ENCODE measurements around the gene CX3CL1. TPM values are rescaled to one million over a fixed set of nuclear protein-coding genes. Genes with fewer than 3 reads are reported as not detected.

The CX3CL1 gene
- total RNA-seq, 1 experiment from 2014 or later: not detected

GRCh38 chr16:57422026-57422944, 50.0 kb downstream of the CX3CL1 start:
- CTCF ChIA-PET: interaction anchor here (0.6 to 1.3 kb wide), 6 partner anchors 11 to 330 kb away, joined by 3 to 5 read pairs (median 4); partner anchors contain the start of gene CPNE2
- Histone ChIP-seq H3K27ac (no peak overlapping the region), H3K27me3 (ENCODE audit: insufficient read depth, low read depth) (no peaks in the 10 kb centered on the region)

GRCh38 chr16:57423152-57423551, 50.9 kb downstream of the CX3CL1 start:
- BruUV-seq (replicated peaks): no TSS peak

More at GRCh38 chr16:57422026-57422944, 50.0 kb downstream of the CX3CL1 start:
- Histone ChIP-seq H4K20me1 (ENCODE audit: insufficient read depth) (no peaks in the 10 kb centered on the region), H3K79me2 (ENCODE audit: low read depth) (no peaks in the 10 kb centered on the region), H3K9me2 (ENCODE audit: insufficient read depth) (no peaks in the 10 kb centered on the region), H3K9me3 (ENCODE audit: insufficient read depth, low read depth) (no peaks in the 10 kb centered on the region), H3K4me1 (replicated peaks; ENCODE audit: insufficient read depth) (peaks cover 23% of the 10 kb centered on the region), H3K36me3 (ENCODE audit: low read depth) (no peaks in the 10 kb centered on the region), H3K4me3 (no peak overlapping the region), H2AFZ (no peak overlapping the region), H3F3A (ENCODE audit: insufficient read depth, low read depth) (peaks cover 29% of the 10 kb centered on the region; the same call in 1 of the 2 replicates), H3K4me2 (peak overlapping the region; percentile 2; the same call in 1 of the 2 replicates)
- POLR2A ChIA-PET (ENCODE audit: unreplicated experiment): no interaction called here
- intact Hi-C loops (cut with micrococcal nuclease; ENCODE audit: unreplicated experiment): loop anchor here (1.0 kb wide), 2 partner anchors 122 to 337 kb away; no protein-coding TSS in a partner anchor
- DNase-seq: peak; percentile 59 to 64
- no TSS peak for BruUV-seq (replicated peaks)
- TF ChIP-seq EZH2 (IDR thresholded peaks at IDR 0.05; ENCODE audit: low read depth) (no peak), CTCF (conservative IDR thresholded peaks at IDR 0.05) (peak; percentile 85)

More at GRCh38 chr16:57423152-57423551, 50.9 kb downstream of the CX3CL1 start:
- Histone ChIP-seq H3K27me3 (ENCODE audit: insufficient read depth, low read depth) (no peaks in the 10 kb centered on the region), H3K9me3 (ENCODE audit: insufficient read depth, low read depth) (no peaks in the 10 kb centered on the region), H3K79me2 (ENCODE audit: low read depth) (no peaks in the 10 kb centered on the region), H3K27ac (no peak overlapping the region), H4K20me1 (ENCODE audit: insufficient read depth) (no peaks in the 10 kb centered on the region), H3K9me2 (ENCODE audit: insufficient read depth) (no peaks in the 10 kb centered on the region), H3K36me3 (ENCODE audit: low read depth) (0 out of 2 replicates have a peak, but pooled peaks cover 2% of the 10 kb centered on the region), H2AFZ (no peak overlapping the region), H3K4me3 (no peak overlapping the region), H3K4me1 (replicated peaks; ENCODE audit: insufficient read depth) (peaks cover 15% of the 10 kb centered on the region), H3K4me2 (no peak overlapping the region), H3F3A (ENCODE audit: insufficient read depth, low read depth) (peaks cover 22% of the 10 kb centered on the region; the same call in 1 of the 2 replicates)
- intact Hi-C loops (cut with micrococcal nuclease; ENCODE audit: unreplicated experiment): no loop called here
- CTCF ChIA-PET: interaction anchor here (0.6 to 1.3 kb wide), 2 partner anchors 123 to 230 kb away, joined by 4 to 5 read pairs; no protein-coding TSS in a partner anchor
- TF ChIP-seq CTCF (conservative IDR thresholded peaks at IDR 0.05): no peak
- TF ChIP-seq EZH2 (IDR thresholded peaks at IDR 0.05; ENCODE audit: low read depth): no peak
- POLR2A ChIA-PET (ENCODE audit: unreplicated experiment): no interaction called here
- no peak for DNase-seq

Data from PC-9 (cell line).